Central memory CD8-positive, alpha-beta T cell (primary cell): ENCODE measurements around the gene UBXN10.

Experiments used
- ATAC-seq: fragments of 150-1000 bp; cut with Tn5 transposase; replicated peaks from 2 replicates; pipeline ENCODE4 v1.10.0; 2022; ENCODE audit warnings: mild to moderate bottlenecking, moderate FRiP score, moderate number of reproducible peaks; ENCODE audit not compliant: poor library complexity, severe bottlenecking; ENCODE audit errors: extremely low read depth
- DNase-seq, 2 donors: peaks; one replicate each; pipeline ENCODE4 v3.0.0; 2021; ENCODE audit warnings: low spot score in 2 of 2
- H3K27ac Mint-ChIP-seq: one replicate; pipeline ENCODE4 v1.8.0; 2022; ENCODE audit warnings: low read depth, mild to moderate bottlenecking, moderate library complexity, mixed read lengths
- H3K27me3 Mint-ChIP-seq: one replicate; pipeline ENCODE4 v1.8.0; 2022; ENCODE audit warnings: mixed read lengths
- H3K36me3 Mint-ChIP-seq: one replicate; pipeline ENCODE4 v1.8.0; 2022; ENCODE audit warnings: mild to moderate bottlenecking, moderate library complexity, mixed read lengths; ENCODE audit not compliant: insufficient read depth
- H3K4me1 Mint-ChIP-seq: one replicate; pipeline ENCODE4 v1.8.0; 2022; ENCODE audit warnings: mixed read lengths
- H3K4me3 Mint-ChIP-seq: one replicate; pipeline ENCODE4 v1.8.0; 2022; ENCODE audit warnings: mild to moderate bottlenecking, moderate library complexity, mixed read lengths
- H3K9me3 Mint-ChIP-seq: one replicate; pipeline ENCODE4 v1.8.0; 2022; ENCODE audit warnings: mixed read lengths

The UBXN10 gene

GRCh38 chr1:20160034-20160433 is 25.9 kb upstream of the UBXN10 start:
- Mint-ChIP-seq H3K9me3 (peaks cover 23% of the 10 kb centered on the region), H3K36me3 (no peaks in the 10 kb centered on the region), H3K4me1 (peaks cover under 1% of the 10 kb centered on the region), H3K4me3 (no peak overlapping the region), H3K27me3 (peaks cover 4% of the 10 kb centered on the region), H3K27ac (no peak overlapping the region)
- no peak for DNase-seq
- ATAC-seq = no peak

GRCh38 chr1:20164694-20165202 is 21.1 kb upstream of the UBXN10 start:
- H3K36me3 Mint-ChIP-seq = no peaks in the 10 kb centered on the region
- H3K9me3 Mint-ChIP-seq = peaks cover 23% of the 10 kb centered on the region
- H3K4me1 Mint-ChIP-seq = no peaks in the 10 kb centered on the region
- H3K27ac Mint-ChIP-seq = no peak overlapping the region
- no peak for ATAC-seq
- no peak for DNase-seq
- peaks cover 35% of the 10 kb centered on the region for H3K27me3 Mint-ChIP-seq
- no peak overlapping the region for H3K4me3 Mint-ChIP-seq

GRCh38 chr1:20165522-20165951 is 20.4 kb upstream of the UBXN10 start:
- Mint-ChIP-seq H3K4me1 (no peaks in the 10 kb centered on the region), H3K36me3 (no peaks in the 10 kb centered on the region), H3K9me3 (peaks cover 23% of the 10 kb centered on the region), H3K27ac (no peak overlapping the region), H3K27me3 (peaks cover 35% of the 10 kb centered on the region), H3K4me3 (no peak overlapping the region)
- no peak for DNase-seq
- no peak for ATAC-seq

- peaks cover 23% of the 10 kb centered on the region for H3K9me3 Mint-ChIP-seq
- DNase-seq (no peak), ATAC-seq (no peak)
These were observed 19.8 kb upstream of the UBXN10 start for GRCh38 chr1:20166051-20166450.

GRCh38 chr1:20167126-20167525 is 18.8 kb upstream of the UBXN10 start:
- Mint-ChIP-seq H3K36me3 (no peaks in the 10 kb centered on the region), H3K4me1 (peaks cover 5% of the 10 kb centered on the region), H3K9me3 (peaks cover 16% of the 10 kb centered on the region), H3K4me3 (no peak overlapping the region), H3K27ac (no peak overlapping the region), H3K27me3 (peaks cover 35% of the 10 kb centered on the region)
- no peak for DNase-seq
- ATAC-seq = no peak

More at GRCh38 chr1:20166051-20166450, 19.8 kb upstream of the UBXN10 start:
- H3K27ac Mint-ChIP-seq = no peak overlapping the region
- peaks cover 35% of the 10 kb centered on the region for H3K27me3 Mint-ChIP-seq
- no peaks in the 10 kb centered on the region for H3K4me1 Mint-ChIP-seq
- H3K36me3 Mint-ChIP-seq = no peaks in the 10 kb centered on the region
- no peak overlapping the region for H3K4me3 Mint-ChIP-seq

- no peaks in the 10 kb centered on the region for H3K36me3 Mint-ChIP-seq
These were observed 17.1 kb upstream of the UBXN10 start for GRCh38 chr1:20168564-20169491.

GRCh38 chr1:20169932-20170331 is 16.0 kb upstream of the UBXN10 start:
- H3K4me1 Mint-ChIP-seq = peaks cover 5% of the 10 kb centered on the region
- ATAC-seq = no peak
- H3K4me3 Mint-ChIP-seq = no peak overlapping the region

More at GRCh38 chr1:20168564-20169491, 17.1 kb upstream of the UBXN10 start:
- Mint-ChIP-seq H3K27ac (no peak overlapping the region), H3K4me1 (peaks cover 5% of the 10 kb centered on the region), H3K4me3 (no peak overlapping the region), H3K27me3 (peaks cover 35% of the 10 kb centered on the region), H3K9me3 (peaks cover 11% of the 10 kb centered on the region)
- ATAC-seq (no peak), DNase-seq (no peak)

GRCh38 chr1:20172033-20172590 is 13.8 kb upstream of the UBXN10 start:
- ATAC-seq (no peak), DNase-seq (no peak)
- H3K27me3 Mint-ChIP-seq = peaks cover 11% of the 10 kb centered on the region
- H3K9me3 Mint-ChIP-seq = no peaks in the 10 kb centered on the region
- no peak overlapping the region for H3K4me3 Mint-ChIP-seq
- no peak overlapping the region for H3K27ac Mint-ChIP-seq
- H3K4me1 Mint-ChIP-seq = peaks cover 5% of the 10 kb centered on the region
- no peaks in the 10 kb centered on the region for H3K36me3 Mint-ChIP-seq

More at GRCh38 chr1:20169932-20170331, 16.0 kb upstream of the UBXN10 start:
- Mint-ChIP-seq H3K27ac (no peak overlapping the region), H3K27me3 (peaks cover 32% of the 10 kb centered on the region), H3K36me3 (no peaks in the 10 kb centered on the region), H3K9me3 (peaks cover 6% of the 10 kb centered on the region)
- no peak for DNase-seq

- peaks cover 9% of the 10 kb centered on the region for H3K9me3 Mint-ChIP-seq
- no peaks in the 10 kb centered on the region for H3K36me3 Mint-ChIP-seq
- ATAC-seq (no peak), DNase-seq (no peak)
- no peak overlapping the region for H3K27ac Mint-ChIP-seq
- no peak overlapping the region for H3K4me3 Mint-ChIP-seq
- H3K27me3 Mint-ChIP-seq = no peaks in the 10 kb centered on the region
- H3K4me1 Mint-ChIP-seq = peaks cover 17% of the 10 kb centered on the region
These were observed 10.8 kb upstream of the UBXN10 start for GRCh38 chr1:20174937-20175666.

GRCh38 chr1:20178634-20179370 is 7.1 kb upstream of the UBXN10 start:
- Mint-ChIP-seq H3K9me3 (peaks cover 11% of the 10 kb centered on the region), H3K36me3 (no peaks in the 10 kb centered on the region), H3K4me1 (peaks cover 18% of the 10 kb centered on the region), H3K27ac (peak overlapping the region; percentile 17), H3K27me3 (no peaks in the 10 kb centered on the region), H3K4me3 (no peak overlapping the region)
- no peak for DNase-seq
- ATAC-seq = no peak

- no peaks in the 10 kb centered on the region for H3K27me3 Mint-ChIP-seq
- H3K27ac Mint-ChIP-seq = peak overlapping the region; percentile 29
- no peaks in the 10 kb centered on the region for H3K36me3 Mint-ChIP-seq
- ATAC-seq = no peak
- peaks cover 22% of the 10 kb centered on the region for H3K4me1 Mint-ChIP-seq
- no peak overlapping the region for H3K4me3 Mint-ChIP-seq
- no peak for DNase-seq
- H3K9me3 Mint-ChIP-seq = peaks cover 11% of the 10 kb centered on the region
These were observed 6.3 kb upstream of the UBXN10 start for GRCh38 chr1:20179371-20180128.
